Measurements from ENCODE around the gene WIZ.
"Not testable (repeated sequence)": the region's sequence is repeated elsewhere in the genome, so short reads cannot be mapped to it uniquely, and the experiment has no call there.

Gene WIZ

GRCh38 chr19:15402411-15403150 is 47.2 kb downstream of the WIZ start:
- no peak for DNase-seq (ENCODE audit: low read depth)

- DNase-seq (ENCODE audit: low read depth), result no peak
Measured at GRCh38 chr19:15401397-15401710, 48.4 kb downstream of the WIZ start.

- DNase-seq (ENCODE audit: low read depth), result no peak
Measured at GRCh38 chr19:15400521-15401396, 49.0 kb downstream of the WIZ start.

GRCh38 chr19:15399635-15400034 is 50.1 kb downstream of the WIZ start:
- no peak for DNase-seq (ENCODE audit: low read depth)

GRCh38 chr19:15399234-15399515 is 50.6 kb downstream of the WIZ start:
- no peak for DNase-seq (ENCODE audit: low read depth)

GRCh38 chr19:15398501-15399233 is 51.1 kb downstream of the WIZ start:
- no peak for DNase-seq (ENCODE audit: low read depth)

GRCh38 chr19:15397782-15398181 is 52.0 kb downstream of the WIZ start:
- no peak for DNase-seq (ENCODE audit: low read depth)

- DNase-seq (ENCODE audit: low read depth), result no peak
Measured at GRCh38 chr19:15397236-15397635, 52.5 kb downstream of the WIZ start.

GRCh38 chr19:15396436-15396835 is 53.3 kb downstream of the WIZ start:
- no peak for DNase-seq (ENCODE audit: low read depth)

GRCh38 chr19:15395251-15395650 is 54.5 kb downstream of the WIZ start:
- DNase-seq (ENCODE audit: low read depth), result not testable (repeated sequence)

GRCh38 chr19:15394426-15394825 is 55.3 kb downstream of the WIZ start:
- DNase-seq (ENCODE audit: low read depth), result no peak

- DNase-seq (ENCODE audit: low read depth), result no peak
Measured at GRCh38 chr19:15393963-15394362, 55.8 kb downstream of the WIZ start.

GRCh38 chr19:15390814-15391213 is 58.9 kb downstream of the WIZ start:
- no peak for DNase-seq (ENCODE audit: low read depth)

- no peak for DNase-seq (ENCODE audit: low read depth)
Measured at GRCh38 chr19:15381864-15382263, 67.9 kb downstream of the WIZ start.

- no peak for DNase-seq (ENCODE audit: low read depth)
Measured at GRCh38 chr19:15381429-15381828, 68.3 kb downstream of the WIZ start.

GRCh38 chr19:15379999-15380647 is 69.6 kb downstream of the WIZ start:
- DNase-seq (ENCODE audit: low read depth), result no peak

GRCh38 chr19:15379083-15379998 is 70.4 kb downstream of the WIZ start, which contains the start of gene AKAP8:
Gene AKAP8, minus strand, starts transcription at chr19:15379787. Its CDS starts 56 bp downstream, at chr19:15379731.
- DNase-seq (ENCODE audit: low read depth), result peak; percentile 96

- peak; percentile 36 for DNase-seq (ENCODE audit: low read depth)
Measured at GRCh38 chr19:15378534-15379082, 71.1 kb downstream of the WIZ start.

GRCh38 chr19:15374796-15375440 is 74.8 kb downstream of the WIZ start:
- DNase-seq (ENCODE audit: low read depth), result no peak

GRCh38 chr19:15374105-15374651 is 75.6 kb downstream of the WIZ start:
- DNase-seq (ENCODE audit: low read depth), result no peak
